ENCODE data around the gene GPATCH1. TPM values are rescaled to one million over a fixed set of nuclear protein-coding genes. Genes with fewer than 3 reads are reported as not detected.

The GPATCH1 gene
- polyA plus RNA-seq, 4 donors = 4.6 to 12.5 (median 9.1) TPM

DNA sequence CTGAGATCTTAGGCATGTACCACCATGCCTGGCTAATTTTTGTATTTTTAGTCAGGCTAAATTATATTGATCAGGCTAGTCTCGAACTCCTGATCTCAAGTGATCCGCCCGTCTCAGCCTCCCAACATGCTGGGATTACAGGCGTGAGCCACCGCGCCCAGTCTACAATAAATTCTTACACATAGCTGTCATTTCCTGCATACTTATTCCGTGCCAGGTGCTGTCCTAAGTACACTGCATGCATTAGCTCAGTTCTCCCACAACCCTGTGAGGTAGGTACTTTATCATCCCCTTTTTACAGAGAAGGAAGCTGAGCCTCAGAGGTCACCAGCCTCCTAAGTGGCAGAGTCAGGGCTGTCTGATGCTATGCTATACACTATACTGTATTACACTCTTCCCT is 9.1 kb upstream of the GPATCH1 start:
- Histone ChIP-seq H3K27ac (ENCODE audit: low read depth in 1 of 3, low read length in 2 of 3) (no peak overlapping the region), H3K4me3 (ENCODE audit: low read depth in 1 of 3, low read length in 3 of 3) (no peak overlapping the region), H3K4me1 (ENCODE audit: control insufficient read depth in 3 of 3, insufficient read depth in 2 of 3, low read depth in 1 of 3, low read length in 2 of 3) (no peaks in the 10 kb centered on the region), H3K9me3 (ENCODE audit: control insufficient read depth in 2 of 2, insufficient read depth in 1 of 2, low read depth in 1 of 2, low read length in 1 of 2) (no peaks in the 10 kb centered on the region), H3K27me3 (ENCODE audit: control insufficient read depth in 3 of 3, insufficient read depth in 3 of 3, low read length in 3 of 3) (no peaks in the 10 kb centered on the region), H3K36me3 (ENCODE audit: control insufficient read depth in 3 of 3, insufficient read depth in 2 of 3, low read depth in 1 of 3, low read length in 3 of 3) (no peaks in the 10 kb centered on the region)
- FAIRE-seq (no peak), DNase-seq (peak; percentile 45 to 82)
- WGBS, 3 donors = 15 to 58% (median 44%) methylated on average over 7 of the region's 7 CpGs

DNA sequence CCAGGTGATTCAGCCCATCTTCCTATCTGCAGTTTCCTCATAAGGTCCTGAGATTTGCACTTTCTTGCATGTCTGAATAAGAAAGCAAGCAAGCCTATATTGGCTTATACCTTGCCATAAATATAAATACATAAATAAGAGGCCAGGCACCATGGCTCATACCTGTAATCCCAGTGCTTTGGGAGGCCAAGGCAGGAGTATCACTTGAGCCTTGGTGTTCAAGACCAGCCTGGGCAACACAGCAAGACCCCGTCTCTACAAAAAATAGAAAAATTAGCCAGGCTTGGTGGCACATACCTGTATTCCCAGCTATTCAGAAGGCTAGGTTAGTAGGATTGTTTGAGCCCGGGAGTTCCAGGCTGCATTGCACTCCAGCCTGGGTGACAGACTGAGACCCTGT is 5.5 kb upstream of the GPATCH1 start:
- FAIRE-seq (no peak), DNase-seq (no peak)
- no peak overlapping the region for H3K27ac ChIP-seq (ENCODE audit: low read depth in 1 of 3, low read length in 2 of 3)
- no peaks in the 10 kb centered on the region for H3K9me3 ChIP-seq (ENCODE audit: control insufficient read depth in 2 of 2, insufficient read depth in 1 of 2, low read depth in 1 of 2, low read length in 1 of 2)
- H3K4me3 ChIP-seq (ENCODE audit: low read depth in 1 of 3, low read length in 3 of 3) = no peak overlapping the region
- 74 to 91% (median 90%) methylated on average over 2 of the region's 2 CpGs for WGBS, 3 donors
- peaks cover 0 to 15% (median 0%) of the 10 kb centered on the region in 3 donors for H3K4me1 ChIP-seq (ENCODE audit: control insufficient read depth in 3 of 3, insufficient read depth in 2 of 3, low read depth in 1 of 3, low read length in 2 of 3)
- H3K36me3 ChIP-seq (ENCODE audit: control insufficient read depth in 3 of 3, insufficient read depth in 2 of 3, low read depth in 1 of 3, low read length in 3 of 3) = no peaks in the 10 kb centered on the region
- no peaks in the 10 kb centered on the region for H3K27me3 ChIP-seq (ENCODE audit: control insufficient read depth in 3 of 3, insufficient read depth in 3 of 3, low read length in 3 of 3)

DNA sequence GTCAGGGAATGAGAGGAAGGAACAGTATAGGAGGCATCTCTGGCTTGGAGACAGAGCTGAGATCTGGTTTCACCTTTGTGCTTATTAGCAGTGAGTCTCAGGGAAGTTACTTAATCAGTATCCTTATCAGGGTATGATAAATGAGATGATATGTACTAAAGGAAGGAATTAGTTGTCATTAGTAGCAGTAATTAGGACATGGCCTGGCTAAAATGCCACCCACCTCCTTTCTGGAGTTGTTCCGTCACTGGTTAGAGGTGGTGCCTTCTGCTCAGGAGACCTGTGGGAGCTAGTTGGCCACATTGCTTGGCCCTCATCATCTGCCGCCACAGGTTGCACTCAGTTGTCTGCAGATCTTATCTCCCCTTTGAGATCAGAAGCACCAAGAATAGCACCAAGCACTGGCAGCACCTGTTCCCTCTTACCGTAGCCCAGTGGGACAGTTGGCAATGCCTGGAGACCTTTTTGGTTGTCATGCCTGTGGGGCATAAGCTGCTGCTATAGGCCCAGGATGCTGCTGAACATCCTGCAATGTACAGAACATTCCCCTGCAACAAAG is 4.7 kb downstream of the GPATCH1 start:
- FAIRE-seq = no peak
- peak in 1 of 2 donors; percentile 74 for DNase-seq
- peaks cover 1 to 25% (median 6%) of the 10 kb centered on the region in 3 donors for H3K36me3 ChIP-seq (ENCODE audit: control insufficient read depth in 3 of 3, insufficient read depth in 2 of 3, low read depth in 1 of 3, low read length in 3 of 3)

DNA sequence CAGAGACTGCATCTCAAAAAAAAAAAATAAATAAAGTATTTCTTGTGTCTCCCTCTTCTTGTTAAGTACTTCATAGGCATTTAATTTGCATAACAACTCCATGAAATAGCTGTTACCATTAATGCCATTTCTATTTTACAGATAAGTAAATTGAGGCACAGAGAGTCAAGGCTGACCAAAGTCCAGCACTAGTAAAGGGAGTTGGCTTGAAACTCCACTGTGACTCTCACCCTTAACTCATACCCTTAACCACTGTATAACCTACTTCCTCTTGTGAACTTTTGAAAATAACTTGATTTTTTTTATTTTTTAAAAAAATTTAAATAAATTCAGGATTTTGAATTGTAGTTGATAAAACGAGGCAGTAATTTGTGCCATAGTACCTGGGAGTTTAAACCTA is 6.0 kb downstream of the GPATCH1 start:
- Histone ChIP-seq H3K27me3 (ENCODE audit: control insufficient read depth in 3 of 3, insufficient read depth in 3 of 3, low read length in 3 of 3) (no peaks in the 10 kb centered on the region), H3K27ac (ENCODE audit: low read depth in 1 of 3, low read length in 2 of 3) (no peak overlapping the region), H3K4me3 (ENCODE audit: low read depth in 1 of 3, low read length in 3 of 3) (no peak overlapping the region), H3K36me3 (ENCODE audit: control insufficient read depth in 3 of 3, insufficient read depth in 2 of 3, low read depth in 1 of 3, low read length in 3 of 3) (peaks cover 2 to 26% (median 14%) of the 10 kb centered on the region in 3 donors), H3K9me3 (ENCODE audit: control insufficient read depth in 2 of 2, insufficient read depth in 1 of 2, low read depth in 1 of 2, low read length in 1 of 2) (no peaks in the 10 kb centered on the region), H3K4me1 (ENCODE audit: control insufficient read depth in 3 of 3, insufficient read depth in 2 of 3, low read depth in 1 of 3, low read length in 2 of 3) (peaks cover 0 to 20% (median 8%) of the 10 kb centered on the region in 3 donors)
- DNase-seq (peak in 1 of 2 donors; percentile 52), FAIRE-seq (no peak)
- 72 to 88% (median 72%) methylated on average over 1 of the region's 1 CpG for WGBS, 3 donors

More for the DNA sequence above, 4.7 kb downstream of the GPATCH1 start:
- H3K4me1 ChIP-seq (ENCODE audit: control insufficient read depth in 3 of 3, insufficient read depth in 2 of 3, low read depth in 1 of 3, low read length in 2 of 3) = peaks cover 0 to 20% (median 8%) of the 10 kb centered on the region in 3 donors
- H3K27me3 ChIP-seq (ENCODE audit: control insufficient read depth in 3 of 3, insufficient read depth in 3 of 3, low read length in 3 of 3) = no peaks in the 10 kb centered on the region
- peak overlapping the region; percentile 24 to 47 (median 28) for H3K27ac ChIP-seq (ENCODE audit: low read depth in 1 of 3, low read length in 2 of 3)
- 34 to 73% (median 64%) methylated on average over 3 of the region's 3 CpGs for WGBS, 3 donors
- no peak overlapping the region for H3K4me3 ChIP-seq (ENCODE audit: low read depth in 1 of 3, low read length in 3 of 3)
- no peaks in the 10 kb centered on the region for H3K9me3 ChIP-seq (ENCODE audit: control insufficient read depth in 2 of 2, insufficient read depth in 1 of 2, low read depth in 1 of 2, low read length in 1 of 2)

DNA sequence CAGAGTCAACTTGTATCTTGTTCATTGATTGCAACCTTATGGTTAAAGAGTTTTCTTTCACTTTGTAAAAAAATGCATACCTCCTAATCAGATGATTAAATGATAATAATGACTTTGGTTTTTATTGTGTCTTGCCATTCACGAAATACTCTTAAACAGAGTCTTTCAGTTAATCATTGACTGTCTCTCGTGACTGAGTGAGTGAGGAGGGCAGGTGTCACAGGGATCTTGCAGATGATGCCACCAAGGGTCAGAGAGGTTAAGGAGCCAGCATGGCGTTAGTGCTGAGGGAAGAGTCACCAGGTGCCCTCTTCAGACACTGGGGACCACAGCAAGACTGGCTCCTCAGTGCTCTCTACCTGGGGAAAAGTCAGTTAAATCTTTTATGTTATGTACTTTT is 8.0 kb downstream of the GPATCH1 start:
- WGBS, 3 donors = 24 to 67% (median 57%) methylated on average over 3 of the region's 3 CpGs
- Histone ChIP-seq H3K36me3 (ENCODE audit: control insufficient read depth in 3 of 3, insufficient read depth in 2 of 3, low read depth in 1 of 3, low read length in 3 of 3) (peaks cover 5 to 37% (median 19%) of the 10 kb centered on the region in 3 donors), H3K4me1 (ENCODE audit: control insufficient read depth in 3 of 3, insufficient read depth in 2 of 3, low read depth in 1 of 3, low read length in 2 of 3) (peaks cover 0 to 16% (median 6%) of the 10 kb centered on the region in 3 donors), H3K9me3 (ENCODE audit: control insufficient read depth in 2 of 2, insufficient read depth in 1 of 2, low read depth in 1 of 2, low read length in 1 of 2) (no peaks in the 10 kb centered on the region), H3K27me3 (ENCODE audit: control insufficient read depth in 3 of 3, insufficient read depth in 3 of 3, low read length in 3 of 3) (no peaks in the 10 kb centered on the region), H3K27ac (ENCODE audit: low read depth in 1 of 3, low read length in 2 of 3) (no peak overlapping the region), H3K4me3 (ENCODE audit: low read depth in 1 of 3, low read length in 3 of 3) (no peak overlapping the region)
- DNase-seq (peak; percentile 35 to 65), FAIRE-seq (no peak)

DNA sequence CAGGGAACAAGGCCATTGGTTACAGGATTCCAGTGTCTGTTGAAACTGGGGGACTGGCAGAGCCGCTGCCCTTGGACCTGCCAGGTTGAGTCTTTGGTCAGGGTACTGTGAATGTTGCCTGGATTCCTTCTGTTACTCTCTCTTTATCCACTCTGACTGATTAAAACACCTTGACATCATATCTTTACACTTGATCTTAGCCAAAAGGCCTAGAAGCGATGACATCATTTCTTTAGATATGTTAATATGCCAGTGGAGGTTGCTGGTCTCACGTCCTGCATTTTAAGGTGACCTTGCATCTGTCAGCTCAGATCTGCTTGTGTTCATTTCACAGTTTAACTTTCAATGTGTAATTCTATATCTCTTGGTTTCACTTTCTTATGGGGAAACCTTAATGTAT is 9.2 kb downstream of the GPATCH1 start:
- no peak for FAIRE-seq
- 85 to 87% (median 85%) methylated on average over 3 of the region's 3 CpGs for WGBS, 3 donors
- peaks cover 9 to 47% (median 19%) of the 10 kb centered on the region in 3 donors for H3K36me3 ChIP-seq (ENCODE audit: control insufficient read depth in 3 of 3, insufficient read depth in 2 of 3, low read depth in 1 of 3, low read length in 3 of 3)

DNA sequence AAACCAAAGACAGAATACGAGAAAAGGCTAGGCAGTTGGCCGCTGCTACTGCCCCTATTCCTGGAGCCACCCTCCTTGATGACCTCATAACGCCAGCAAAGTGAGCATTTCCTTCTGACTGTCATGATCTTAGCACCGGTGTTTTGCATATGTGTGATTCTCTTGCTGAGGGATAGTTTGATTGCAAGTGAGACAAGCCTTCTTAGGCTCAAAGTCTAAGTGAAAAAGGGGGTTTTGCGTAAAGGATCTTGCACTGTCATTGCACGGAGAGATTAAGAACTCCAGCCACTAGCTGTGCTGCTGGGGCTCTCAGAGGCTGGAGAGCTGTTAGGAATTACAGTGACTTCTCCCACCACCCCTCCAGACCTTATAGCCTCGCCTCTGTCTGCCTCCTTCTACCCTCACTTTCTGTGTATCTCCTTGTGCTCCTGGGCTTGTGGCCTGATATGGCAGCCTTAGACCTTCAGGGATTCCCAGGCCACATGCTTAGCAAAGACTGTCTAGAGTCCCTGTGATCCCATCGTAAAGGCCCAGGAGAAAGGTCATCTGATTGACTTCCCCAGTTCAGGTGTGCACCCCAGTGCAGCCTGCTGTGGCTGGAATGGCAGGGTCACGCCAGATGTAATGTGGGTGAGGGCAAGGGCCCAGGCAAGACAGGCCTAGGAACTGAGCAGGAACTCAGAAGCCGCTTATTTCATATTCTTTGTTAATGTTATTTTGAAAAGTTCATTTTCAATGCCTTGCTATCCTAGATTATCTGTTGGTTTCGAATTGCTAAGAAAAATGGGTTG is 12.6 kb downstream of the GPATCH1 start:
- no peak for FAIRE-seq
- Histone ChIP-seq H3K27ac (ENCODE audit: low read depth in 1 of 3, low read length in 2 of 3) (no peak overlapping the region), H3K27me3 (ENCODE audit: control insufficient read depth in 3 of 3, insufficient read depth in 3 of 3, low read length in 3 of 3) (no peaks in the 10 kb centered on the region), H3K9me3 (ENCODE audit: control insufficient read depth in 2 of 2, insufficient read depth in 1 of 2, low read depth in 1 of 2, low read length in 1 of 2) (no peaks in the 10 kb centered on the region), H3K36me3 (ENCODE audit: control insufficient read depth in 3 of 3, insufficient read depth in 2 of 3, low read depth in 1 of 3, low read length in 3 of 3) (peaks cover 13 to 63% (median 25%) of the 10 kb centered on the region in 3 donors), H3K4me3 (ENCODE audit: low read depth in 1 of 3, low read length in 3 of 3) (no peak overlapping the region), H3K4me1 (ENCODE audit: control insufficient read depth in 3 of 3, insufficient read depth in 2 of 3, low read depth in 1 of 3, low read length in 2 of 3) (no peaks in the 10 kb centered on the region)
- no peak for DNase-seq
- 91 to 93% (median 91%) methylated on average over 11 of the region's 11 CpGs for WGBS, 3 donors

More for the DNA sequence above, 9.2 kb downstream of the GPATCH1 start:
- DNase-seq = no peak
- H3K9me3 ChIP-seq (ENCODE audit: control insufficient read depth in 2 of 2, insufficient read depth in 1 of 2, low read depth in 1 of 2, low read length in 1 of 2) = no peaks in the 10 kb centered on the region
- H3K4me1 ChIP-seq (ENCODE audit: control insufficient read depth in 3 of 3, insufficient read depth in 2 of 3, low read depth in 1 of 3, low read length in 2 of 3) = peaks cover 0 to 6% (median 6%) of the 10 kb centered on the region in 3 donors
- no peak overlapping the region for H3K27ac ChIP-seq (ENCODE audit: low read depth in 1 of 3, low read length in 2 of 3)
- H3K4me3 ChIP-seq (ENCODE audit: low read depth in 1 of 3, low read length in 3 of 3) = no peak overlapping the region
- H3K27me3 ChIP-seq (ENCODE audit: control insufficient read depth in 3 of 3, insufficient read depth in 3 of 3, low read length in 3 of 3) = no peaks in the 10 kb centered on the region

DNA sequence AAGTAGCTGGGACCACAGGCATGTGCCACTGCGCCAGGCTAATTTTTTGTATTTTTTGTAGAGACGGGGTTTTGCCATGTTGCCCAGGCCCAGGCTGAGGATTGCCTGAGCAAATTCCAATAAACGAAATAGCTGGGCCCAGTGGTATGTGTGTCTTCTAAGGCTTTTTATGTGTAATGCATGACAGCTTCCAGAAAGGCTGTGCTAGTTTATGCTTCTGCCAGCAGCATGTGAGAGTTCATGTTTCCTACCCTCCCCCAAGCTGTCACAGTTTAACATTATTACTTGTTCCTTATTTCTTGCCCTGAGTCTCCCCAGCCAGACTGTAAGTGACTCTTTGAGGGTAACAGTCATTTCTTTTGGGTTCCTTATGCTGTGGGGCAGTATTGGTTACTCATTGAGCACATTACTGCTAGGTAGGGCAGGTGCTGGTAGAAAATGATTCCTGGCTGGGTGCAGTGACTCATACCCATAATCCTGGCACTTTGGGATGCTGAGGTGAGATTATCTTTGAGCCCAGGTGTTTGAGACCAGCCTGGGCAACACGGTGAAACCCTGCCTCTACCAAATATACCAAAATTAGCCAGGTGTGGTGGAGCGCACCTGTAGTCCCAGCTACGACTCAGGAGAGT is 13.6 kb downstream of the GPATCH1 start:
- FAIRE-seq (no peak), DNase-seq (peak in 1 of 2 donors; percentile 61)
- Histone ChIP-seq H3K9me3 (ENCODE audit: control insufficient read depth in 2 of 2, insufficient read depth in 1 of 2, low read depth in 1 of 2, low read length in 1 of 2) (no peaks in the 10 kb centered on the region), H3K4me1 (ENCODE audit: control insufficient read depth in 3 of 3, insufficient read depth in 2 of 3, low read depth in 1 of 3, low read length in 2 of 3) (no peaks in the 10 kb centered on the region), H3K4me3 (ENCODE audit: low read depth in 1 of 3, low read length in 3 of 3) (no peak overlapping the region), H3K27me3 (ENCODE audit: control insufficient read depth in 3 of 3, insufficient read depth in 3 of 3, low read length in 3 of 3) (no peaks in the 10 kb centered on the region), H3K36me3 (ENCODE audit: control insufficient read depth in 3 of 3, insufficient read depth in 2 of 3, low read depth in 1 of 3, low read length in 3 of 3) (peaks cover 13 to 61% (median 22%) of the 10 kb centered on the region in 3 donors), H3K27ac (ENCODE audit: low read depth in 1 of 3, low read length in 2 of 3) (peak overlapping the region in 2 of 3 donors; percentile 1 to 51)
- WGBS, 3 donors = 62 to 79% (median 73%) methylated on average over 6 of the region's 6 CpGs

Measured in small intestine (tissue), 7 donors.